PC-3 (cell line): Measurements from ENCODE around the gene GDA. TPM values are rescaled to one million over a fixed set of nuclear protein-coding genes. Genes with fewer than 3 reads are reported as not detected.

Experiments used
- ATAC-seq: fragments of 200-7000 bp; cut with Tn5 transposase; 2 replicates; pipeline ENCODE4 v1.9.1; 2020; ENCODE audit warnings: mild to moderate bottlenecking, moderate library complexity
- BruUV-seq: library from RNA; stranded (reverse); fragments of 400-500 nt; replicated peaks from 2 replicates; lab custom pipeline; 2021; lab: Mats Ljungman, UMichigan
- CTCF ChIA-PET: fragments of 300-600 bp; sonication (Branson Sonifier 250); formaldehyde crosslinking; loops from one replicate; lab custom pipeline; 2022; ENCODE audit warnings: antibody characterized with exemption; lab: Charles Lee
- POLR2A ChIA-PET: fragments of 300-600 bp; sonication (Branson Sonifier 250); formaldehyde crosslinking; loops from one replicate; lab custom pipeline; 2022; ENCODE audit warnings: antibody characterized with exemption; ENCODE audit not compliant: unreplicated experiment; lab: Charles Lee
- DNase-seq: peaks from one replicate; pipeline ENCODE4 v3.0.0-alpha.2; 2015
- H2AFZ ChIP-seq: fragments of 300-600 bp; sonication (generic); 2 replicates; pipeline ENCODE4 v1.6.0; 2016; ENCODE audit warnings: antibody characterized with exemption, low read length
- H3F3A ChIP-seq: fragments of 300-600 bp; sonication (generic); one replicate; pipeline ENCODE4 v1.6.0; 2017; ENCODE audit warnings: antibody characterized with exemption, low read length, control low read depth, mild to moderate bottlenecking; ENCODE audit not compliant: unreplicated experiment
- H3K27ac ChIP-seq: fragments of 300-600 bp; sonication (generic); 2 replicates; pipeline ENCODE4 v1.5.1; 2016; ENCODE audit warnings: mild to moderate bottlenecking, low read length
- H3K27me3 ChIP-seq: fragments of 300-600 bp; sonication (generic); 2 replicates; pipeline ENCODE4 v1.6.1; 2016; ENCODE audit warnings: low read length, mixed read lengths
- H3K36me3 ChIP-seq: fragments of 300-600 bp; sonication (generic); 2 replicates; pipeline ENCODE4 v1.6.1; 2016; ENCODE audit warnings: low read depth, mixed run types, low read length, mixed read lengths
- H3K4me1 ChIP-seq: fragments of 300-600 bp; sonication (generic); 2 replicates; pipeline ENCODE4 v1.5.1; 2016; ENCODE audit warnings: low read length; ENCODE audit not compliant: insufficient read depth
- H3K4me2 ChIP-seq: fragments of 300-600 bp; sonication (generic); 2 replicates; pipeline ENCODE4 v1.6.0; 2016; ENCODE audit warnings: low read length
- H3K4me3 ChIP-seq: fragments of 300-600 bp; sonication (generic); 2 replicates; pipeline ENCODE4 v1.5.1; 2016; ENCODE audit warnings: mild to moderate bottlenecking, low read length, mixed read lengths
- H3K79me2 ChIP-seq: fragments of 300-600 bp; sonication (generic); 2 replicates; pipeline ENCODE4 v1.6.1; 2017; ENCODE audit warnings: low read length, mixed read lengths
- H3K9ac ChIP-seq: fragments of 300-600 bp; sonication (generic); 2 replicates; pipeline ENCODE4 v1.6.0; 2016; ENCODE audit warnings: mild to moderate bottlenecking, low read length
- H3K9me2 ChIP-seq: fragments of 300-600 bp; sonication (generic); replicated peaks from 2 replicates; pipeline ENCODE4 v1.6.1; 2016; ENCODE audit warnings: mixed run types, low read length, mixed read lengths
- H3K9me3 ChIP-seq: fragments of 300-600 bp; sonication (generic); 2 replicates; pipeline ENCODE4 v1.6.1; 2016; ENCODE audit warnings: low read length, mixed read lengths
- H4K20me1 ChIP-seq: fragments of 300-600 bp; sonication (generic); 2 replicates; pipeline ENCODE4 v1.6.1; 2016; ENCODE audit warnings: low read length, mixed read lengths
- CTCF ChIP-seq: fragments of 300-600 bp; sonication (generic); conservative IDR thresholded peaks from 2 replicates; pipeline ENCODE4 v1.5.1; 2017; ENCODE audit warnings: antibody characterized with exemption, low read depth, mild to moderate bottlenecking, low read length
- EZH2 ChIP-seq: fragments of 300-600 bp; sonication (generic); IDR thresholded peaks from one replicate; pipeline ENCODE4 v1.6.1; 2017; ENCODE audit warnings: antibody characterized with exemption, mild to moderate bottlenecking, low read length; ENCODE audit not compliant: unreplicated experiment
- EZH2phosphoT487 ChIP-seq: fragments of 300-600 bp; sonication (generic); IDR thresholded peaks from 2 replicates; pipeline ENCODE4 v1.6.1; 2018; ENCODE audit warnings: mild to moderate bottlenecking, antibody characterized with exemption, low read length, borderline replicate concordance
- intact Hi-C: fragments of 100-400 bp; cut with micrococcal nuclease; formaldehyde crosslinking; loops from 2 replicates; pipeline ENCODE4 v1.9.0; 2023
- total RNA-seq: library from RNA; depleted of rRNA; stranded (reverse); fragments of >200 nt; gene quantifications from 2 replicates; pipeline ENCODE4 v1.2.3, GENCODE V29; 2014

The GDA gene
- total RNA-seq, 1 experiment from 2014 or later = not detected

GRCh38 chr9:72134801-72135200 lies 14.4 kb upstream of the GDA start:
- H3K79me2 ChIP-seq = no peaks in the 10 kb centered on the region
- H3K27ac ChIP-seq = no peak overlapping the region
- TF ChIP-seq EZH2 (no peak), EZH2phosphoT487 (no peak), CTCF (no peak)
- no peak overlapping the region for H3K9ac ChIP-seq
- H3K27me3 ChIP-seq = no peaks in the 10 kb centered on the region
- no peaks in the 10 kb centered on the region for H3K9me3 ChIP-seq
- ChIA-PET CTCF (interaction anchor here (0.6 kb wide), 1 partner anchor 12 kb away, joined by 4 read pairs; no protein-coding TSS in a partner anchor), POLR2A (no interaction called here)
- no peaks in the 10 kb centered on the region for H3K9me2 ChIP-seq
- H3K4me1 ChIP-seq = 0 out of 2 replicates have a peak, but pooled peaks cover 5% of the 10 kb centered on the region
- H3F3A ChIP-seq = no peaks in the 10 kb centered on the region
- intact Hi-C loops = no loop called here
- H4K20me1 ChIP-seq = no peaks in the 10 kb centered on the region
- no peaks in the 10 kb centered on the region for H3K36me3 ChIP-seq
- DNase-seq (no peak), ATAC-seq (no peak)
- no TSS peak for BruUV-seq
- no peak overlapping the region for H3K4me2 ChIP-seq
- no peak overlapping the region for H3K4me3 ChIP-seq
- H2AFZ ChIP-seq = no peak overlapping the region

- Histone ChIP-seq H3K27ac (no peak overlapping the region), H3K36me3 (no peaks in the 10 kb centered on the region), H2AFZ (no peak overlapping the region), H3K4me2 (no peak overlapping the region), H3K9me2 (no peaks in the 10 kb centered on the region), H4K20me1 (no peaks in the 10 kb centered on the region), H3K9ac (no peak overlapping the region), H3K4me1 (peaks cover 13% of the 10 kb centered on the region; the same call in 1 of the 2 replicates), H3K27me3 (no peaks in the 10 kb centered on the region), H3K79me2 (no peaks in the 10 kb centered on the region), H3F3A (no peaks in the 10 kb centered on the region), H3K4me3 (no peak overlapping the region), H3K9me3 (no peaks in the 10 kb centered on the region)
- TF ChIP-seq CTCF (no peak), EZH2phosphoT487 (no peak), EZH2 (no peak)
- intact Hi-C loops = no loop called here
- CTCF ChIA-PET = no interaction called here
- BruUV-seq = no TSS peak
- DNase-seq (no peak), ATAC-seq (no peak)
- POLR2A ChIA-PET = no interaction called here
Measured at GRCh38 chr9:72137697-72138365, 11.4 kb upstream of the GDA start.

- TF ChIP-seq EZH2phosphoT487 = no peak
- no peaks in the 10 kb centered on the region for H3K36me3 ChIP-seq
- H3K27me3 ChIP-seq = no peaks in the 10 kb centered on the region
- no peaks in the 10 kb centered on the region for H3K9me2 ChIP-seq
- no peak for ATAC-seq
- no peaks in the 10 kb centered on the region for H3K79me2 ChIP-seq
- intact Hi-C loops = no loop called here
- H3K4me2 ChIP-seq = no peak overlapping the region
- no peaks in the 10 kb centered on the region for H3K9me3 ChIP-seq
- ChIA-PET POLR2A (no interaction called here), CTCF (interaction anchor here (0.7 kb wide), 1 partner anchor 66 kb away, joined by 3 read pairs; no protein-coding TSS in a partner anchor)
- no peak overlapping the region for H3K9ac ChIP-seq
- H3F3A ChIP-seq = no peaks in the 10 kb centered on the region
- no peak overlapping the region for H3K27ac ChIP-seq
- peak; percentile 44 for DNase-seq
- H2AFZ ChIP-seq = no peak overlapping the region
- H3K4me3 ChIP-seq = no peak overlapping the region
- no peaks in the 10 kb centered on the region for H4K20me1 ChIP-seq
- H3K4me1 ChIP-seq = peaks cover 13% of the 10 kb centered on the region; the same call in 1 of the 2 replicates
- no TSS peak for BruUV-seq
Measured at GRCh38 chr9:72139226-72139625, 10.0 kb upstream of the GDA start.
